ENCODE measurements around the gene AGAP1. TPM values are rescaled to one million over a fixed set of nuclear protein-coding genes. Genes with fewer than 3 reads are reported as not detected.

AGAP1 gene
- total and polyA plus RNA-seq, 7 donors: 4.2 to 21.6 (median 16.6) TPM

DNA sequence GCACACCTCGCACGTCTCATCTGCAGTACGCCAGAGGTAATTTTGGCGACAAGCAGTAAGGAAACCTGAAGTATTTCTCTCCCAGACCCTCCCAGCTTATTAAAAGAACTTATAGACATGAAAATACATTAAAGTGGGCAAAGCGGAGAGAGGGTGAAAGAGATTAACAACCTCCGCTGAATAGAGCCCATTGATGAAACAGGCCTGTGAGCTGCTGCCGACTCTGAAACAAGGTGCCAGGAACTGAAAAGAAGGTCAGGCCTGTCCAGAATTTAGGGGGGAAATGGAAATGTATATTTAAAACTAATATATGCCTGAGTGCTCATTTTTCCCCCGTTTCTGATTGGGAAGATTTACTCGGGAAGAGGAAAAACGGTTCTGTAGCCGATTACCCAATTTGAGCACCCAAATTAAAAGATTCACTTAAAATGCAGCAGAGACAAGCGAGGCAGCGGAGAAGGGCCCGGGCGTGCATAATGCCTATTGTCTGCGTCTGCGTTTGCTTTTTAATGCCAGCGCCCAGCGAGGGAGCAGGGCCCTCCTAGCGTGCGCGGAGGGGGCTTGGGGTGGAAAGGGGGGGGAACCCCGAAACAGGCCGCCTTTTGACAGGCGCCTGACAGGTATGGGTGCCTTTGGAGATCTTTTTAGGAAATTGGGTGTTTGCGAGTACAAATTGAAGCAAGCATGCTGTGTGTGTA, 358.1 kb downstream of the AGAP1 start:
- DNase-seq: no peak
- no peaks in the 10 kb centered on the region for H3K4me1 ChIP-seq
- TF ChIP-seq, protein P1, sequence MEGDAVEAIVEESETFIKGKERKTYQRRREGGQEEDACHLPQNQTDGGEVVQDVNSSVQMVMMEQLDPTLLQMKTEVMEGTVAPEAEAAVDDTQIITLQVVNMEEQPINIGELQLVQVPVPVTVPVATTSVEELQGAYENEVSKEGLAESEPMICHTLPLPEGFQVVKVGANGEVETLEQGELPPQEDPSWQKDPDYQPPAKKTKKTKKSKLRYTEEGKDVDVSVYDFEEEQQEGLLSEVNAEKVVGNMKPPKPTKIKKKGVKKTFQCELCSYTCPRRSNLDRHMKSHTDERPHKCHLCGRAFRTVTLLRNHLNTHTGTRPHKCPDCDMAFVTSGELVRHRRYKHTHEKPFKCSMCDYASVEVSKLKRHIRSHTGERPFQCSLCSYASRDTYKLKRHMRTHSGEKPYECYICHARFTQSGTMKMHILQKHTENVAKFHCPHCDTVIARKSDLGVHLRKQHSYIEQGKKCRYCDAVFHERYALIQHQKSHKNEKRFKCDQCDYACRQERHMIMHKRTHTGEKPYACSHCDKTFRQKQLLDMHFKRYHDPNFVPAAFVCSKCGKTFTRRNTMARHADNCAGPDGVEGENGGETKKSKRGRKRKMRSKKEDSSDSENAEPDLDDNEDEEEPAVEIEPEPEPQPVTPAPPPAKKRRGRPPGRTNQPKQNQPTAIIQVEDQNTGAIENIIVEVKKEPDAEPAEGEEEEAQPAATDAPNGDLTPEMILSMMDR (IDR thresholded peaks at IDR 0.05): no peak
- no peaks in the 10 kb centered on the region for H3K27me3 ChIP-seq (ENCODE audit: insufficient read depth in 3 of 3, low read length in 2 of 3)
- ATAC-seq: no peak
- H3K4me3 ChIP-seq: no peak overlapping the region
- 96% methylated on average over 26 of the region's 26 CpGs for WGBS, 3 donors
- H3K9me3 ChIP-seq: no peaks in the 10 kb centered on the region
- intact Hi-C loops (cut with DNase I): no loop called here
- H3K27ac ChIP-seq: no peak overlapping the region
- H3K36me3 ChIP-seq (ENCODE audit: insufficient read depth in 1 of 2, low read depth in 1 of 2): no peaks in the 10 kb centered on the region

DNA sequence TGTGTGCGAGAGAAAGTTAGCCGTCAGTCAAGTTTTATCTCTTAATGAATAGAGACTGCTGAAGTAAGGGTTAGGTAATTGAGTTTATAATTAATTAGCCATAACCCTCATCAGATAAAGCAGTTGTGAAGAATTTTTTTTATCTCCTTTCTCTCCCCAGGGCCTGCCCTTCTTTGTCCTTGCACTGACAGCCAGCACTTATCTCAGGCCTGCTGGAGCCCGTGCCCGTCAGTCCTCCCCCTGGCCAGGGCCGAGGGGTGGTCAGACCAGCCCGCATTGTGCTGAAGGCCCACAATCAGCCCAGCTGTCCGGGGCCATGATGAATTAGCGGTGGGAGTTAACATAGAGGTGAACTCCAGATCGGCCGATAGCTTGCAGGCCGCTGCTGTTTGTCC, 358.7 kb downstream of the AGAP1 start:
- 82 to 91% (median 89%) methylated on average over 11 of the region's 11 CpGs for WGBS, 3 donors
- Histone ChIP-seq H3K9me3 (no peaks in the 10 kb centered on the region), H3K4me1 (no peaks in the 10 kb centered on the region), H3K27ac (no peak overlapping the region), H3K27me3 (ENCODE audit: insufficient read depth in 3 of 3, low read length in 2 of 3) (no peaks in the 10 kb centered on the region), H3K4me3 (no peak overlapping the region), H3K36me3 (ENCODE audit: insufficient read depth in 1 of 2, low read depth in 1 of 2) (no peaks in the 10 kb centered on the region)
- TF ChIP-seq, protein P1 (IDR thresholded peaks at IDR 0.05): no peak
- intact Hi-C loops (cut with DNase I): no loop called here
- ATAC-seq (no peak), DNase-seq (no peak)

DNA sequence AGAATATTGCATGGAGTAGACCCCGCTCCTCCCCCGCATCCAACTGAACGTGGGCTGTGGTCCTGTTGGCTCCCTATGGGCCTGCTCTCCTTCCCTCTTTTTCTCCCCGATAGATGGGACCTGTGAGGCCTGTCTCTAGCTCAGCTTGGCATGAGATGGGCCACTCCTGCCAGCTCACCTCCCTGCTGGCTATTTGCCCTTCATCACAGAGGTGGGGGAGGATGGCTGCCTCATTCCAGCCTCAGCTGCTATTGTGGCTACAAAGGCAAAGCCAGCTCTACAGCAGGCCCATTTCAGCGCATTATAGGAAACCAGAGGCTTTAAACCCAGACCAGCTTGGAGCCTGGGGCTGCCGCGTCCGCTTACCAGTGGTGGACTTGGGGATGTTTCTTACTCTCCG, 360.4 kb downstream of the AGAP1 start:
- intact Hi-C loops (cut with DNase I): no loop called here
- no peak for ATAC-seq
- DNase-seq: no peak

DNA sequence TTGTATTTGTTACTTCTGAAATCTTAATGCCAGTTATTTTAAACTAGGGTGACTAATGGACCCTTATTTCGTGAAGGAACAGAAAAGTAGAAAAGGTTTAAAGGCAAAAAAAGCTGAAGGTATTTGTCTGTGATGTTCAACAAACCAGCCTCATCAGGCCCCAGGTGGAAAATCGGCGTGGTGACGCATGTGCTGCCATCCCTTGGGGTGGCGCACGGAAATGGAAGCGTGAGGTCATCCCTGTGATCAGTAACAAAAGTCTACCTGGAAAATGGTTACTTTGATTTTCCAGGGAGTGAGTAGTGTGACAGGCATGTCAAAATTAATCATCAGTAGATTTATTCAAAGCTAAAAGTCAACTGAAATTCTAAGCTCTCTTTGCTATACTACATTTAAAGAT, 361.2 kb downstream of the AGAP1 start:
- Histone ChIP-seq H3K27me3 (ENCODE audit: insufficient read depth in 3 of 3, low read length in 2 of 3) (no peaks in the 10 kb centered on the region), H3K27ac (no peak overlapping the region), H3K4me3 (no peak overlapping the region), H3K9me3 (no peaks in the 10 kb centered on the region), H3K4me1 (no peaks in the 10 kb centered on the region), H3K36me3 (ENCODE audit: insufficient read depth in 1 of 2, low read depth in 1 of 2) (no peaks in the 10 kb centered on the region)
- 96% methylated on average over 7 of the region's 7 CpGs for WGBS, 3 donors
- intact Hi-C loops (cut with DNase I): no loop called here
- ATAC-seq (no peak), DNase-seq (no peak)
- TF ChIP-seq, protein P1 (IDR thresholded peaks at IDR 0.05): no peak

More for the DNA sequence above, 360.4 kb downstream of the AGAP1 start:
- no peaks in the 10 kb centered on the region for H3K4me1 ChIP-seq
- no peak overlapping the region for H3K27ac ChIP-seq
- H3K27me3 ChIP-seq (ENCODE audit: insufficient read depth in 3 of 3, low read length in 2 of 3): no peaks in the 10 kb centered on the region
- no peaks in the 10 kb centered on the region for H3K36me3 ChIP-seq (ENCODE audit: insufficient read depth in 1 of 2, low read depth in 1 of 2)
- 94 to 97% (median 95%) methylated on average over 9 of the region's 9 CpGs for WGBS, 3 donors
- H3K9me3 ChIP-seq: no peaks in the 10 kb centered on the region
- TF ChIP-seq, protein P1 (IDR thresholded peaks at IDR 0.05): no peak
- no peak overlapping the region for H3K4me3 ChIP-seq
